Activated CD8-positive, alpha-beta T cell treated with anti-CD3 and anti-CD28 coated beads for 36 hours (primary cell): Measurements from ENCODE around the gene AJUBA. TPM values are rescaled to one million over a fixed set of nuclear protein-coding genes. Genes with fewer than 3 reads are reported as not detected.
"Not testable (repeated sequence)": the region's sequence is repeated elsewhere in the genome, so short reads cannot be mapped to it uniquely, and the experiment has no call there.

Source experiments
- ATAC-seq: fragments of 200-7000 bp; cut with Tn5 transposase; one replicate; pipeline ENCODE4 v1.10.0; 2021; ENCODE audit warnings: mild to moderate bottlenecking, moderate library complexity
- CTCF ChIA-PET: fragments of 350-600 bp; sonication (Branson Sonifier 250); formaldehyde crosslinking; loops from one replicate; lab custom pipeline; 2021; ENCODE audit warnings: antibody characterized with exemption; lab: Charles Lee
- POLR2A ChIA-PET: fragments of 350-600 bp; sonication (Branson Sonifier 250); formaldehyde crosslinking; loops from one replicate; lab custom pipeline; 2021; ENCODE audit warnings: antibody characterized with exemption; lab: Charles Lee
- DNase-seq: peaks from one replicate; pipeline ENCODE4 v3.0.0-alpha.2; 2020
- H3K27ac Mint-ChIP-seq: one replicate; pipeline ENCODE4 v1.8.0; 2021; ENCODE audit warnings: mild to moderate bottlenecking, mixed read lengths
- H3K27me3 Mint-ChIP-seq: one replicate; pipeline ENCODE4 v1.8.0; 2021; ENCODE audit warnings: mixed read lengths
- H3K36me3 Mint-ChIP-seq: one replicate; pipeline ENCODE4 v1.8.0; 2021; ENCODE audit warnings: low read depth, mixed read lengths
- H3K4me1 Mint-ChIP-seq: one replicate; pipeline ENCODE4 v1.8.0; 2021; ENCODE audit warnings: low read depth, mixed read lengths
- H3K4me3 Mint-ChIP-seq: one replicate; pipeline ENCODE4 v1.8.0; 2021; ENCODE audit warnings: mild to moderate bottlenecking, moderate library complexity, mixed read lengths
- H3K9me3 Mint-ChIP-seq: one replicate; pipeline ENCODE4 v1.8.0; 2021; ENCODE audit warnings: mixed read lengths
- intact Hi-C: fragments of 100-400 bp; cut with micrococcal nuclease; formaldehyde crosslinking; loops from one replicate; pipeline ENCODE4 v1.10.0; 2022
- total RNA-seq, 2 experiments: library from RNA; stranded (reverse); gene quantifications; one replicate each; pipeline ENCODE4 v1.2.3, GENCODE V29; 2021
- TF ChIP-seq, protein P1 (sequence below): fragments of 200-600 bp; IDR thresholded peaks from one replicate; pipeline ENCODE4 v1.8.0; 2022; ENCODE audit warnings: antibody characterized with exemption, mild to moderate bottlenecking

The AJUBA gene
- total RNA-seq, 2 experiments from 2014 or later, result 2.3 to 2.6 TPM

DNA sequence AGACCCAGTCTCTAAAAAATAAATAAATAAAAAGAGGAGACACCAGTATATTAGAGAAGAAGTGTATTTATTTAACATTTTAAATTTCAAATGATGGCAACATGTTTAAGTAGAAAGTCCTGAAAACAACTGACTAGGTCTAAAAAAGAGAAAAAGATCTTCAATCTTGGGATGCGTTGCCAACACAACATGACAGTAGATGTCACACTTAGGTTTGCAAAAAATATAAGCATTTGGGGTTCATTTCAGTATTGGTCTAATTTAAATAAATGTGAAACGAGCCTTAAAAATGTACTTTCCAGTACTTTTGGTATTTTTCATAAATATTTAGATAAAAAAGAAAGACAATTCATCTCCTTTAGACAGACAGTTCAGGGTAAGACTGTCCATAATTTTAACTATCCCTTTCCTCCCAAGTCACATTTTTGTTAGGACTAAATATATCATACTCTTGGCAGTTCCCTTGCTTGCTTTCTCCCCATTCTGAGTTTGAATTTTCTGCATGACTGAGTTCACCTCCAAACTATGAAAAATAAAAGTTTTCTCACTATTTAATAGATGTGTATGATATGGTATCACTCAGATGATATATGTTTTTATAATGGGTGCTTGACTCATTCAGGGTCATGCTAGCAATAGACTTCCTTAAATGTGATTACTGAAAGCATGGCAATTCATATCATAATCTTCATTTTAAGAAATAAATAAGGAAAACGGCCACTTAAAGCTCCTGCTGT is 23.3 kb upstream of the AJUBA start:
- Mint-ChIP-seq H3K4me1 (peaks cover 36% of the 10 kb centered on the region), H3K36me3 (no peaks in the 10 kb centered on the region)

DNA sequence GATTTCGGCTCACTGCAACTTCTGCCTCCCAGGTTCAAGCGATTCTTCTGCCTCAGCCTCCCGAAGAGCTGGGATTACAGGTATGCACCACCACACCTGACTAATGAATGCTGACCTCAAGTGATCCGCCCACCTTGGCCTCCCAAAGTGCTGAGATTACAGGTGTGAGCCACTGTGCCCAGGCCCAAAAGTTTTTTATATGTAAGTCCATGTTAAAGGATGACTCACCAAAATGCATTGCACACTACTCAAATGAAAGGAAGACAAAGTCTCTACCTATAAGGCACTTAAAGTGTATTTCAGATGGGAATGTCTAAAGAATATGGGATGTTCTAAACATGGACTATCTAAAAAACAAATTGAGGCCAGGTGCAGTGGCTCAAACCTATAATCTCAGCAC is 21.9 kb upstream of the AJUBA start:
- H3K9me3 Mint-ChIP-seq, H3K36me3 Mint-ChIP-seq, intact Hi-C loops, POLR2A ChIA-PET, ATAC-seq, H3K4me3 Mint-ChIP-seq, H3K27me3 Mint-ChIP-seq, DNase-seq, H3K27ac Mint-ChIP-seq: not testable (repeated sequence)
- CTCF ChIA-PET, result interaction anchor here (1.1 to 1.5 kb wide), 3 partner anchors 9 to 54 kb away, joined by 3 to 6 read pairs (median 6); no protein-coding TSS in a partner anchor
- peaks cover 32% of the 10 kb centered on the region for H3K4me1 Mint-ChIP-seq

More for the DNA sequence above, 23.3 kb upstream of the AJUBA start:
- TF ChIP-seq, protein P1, sequence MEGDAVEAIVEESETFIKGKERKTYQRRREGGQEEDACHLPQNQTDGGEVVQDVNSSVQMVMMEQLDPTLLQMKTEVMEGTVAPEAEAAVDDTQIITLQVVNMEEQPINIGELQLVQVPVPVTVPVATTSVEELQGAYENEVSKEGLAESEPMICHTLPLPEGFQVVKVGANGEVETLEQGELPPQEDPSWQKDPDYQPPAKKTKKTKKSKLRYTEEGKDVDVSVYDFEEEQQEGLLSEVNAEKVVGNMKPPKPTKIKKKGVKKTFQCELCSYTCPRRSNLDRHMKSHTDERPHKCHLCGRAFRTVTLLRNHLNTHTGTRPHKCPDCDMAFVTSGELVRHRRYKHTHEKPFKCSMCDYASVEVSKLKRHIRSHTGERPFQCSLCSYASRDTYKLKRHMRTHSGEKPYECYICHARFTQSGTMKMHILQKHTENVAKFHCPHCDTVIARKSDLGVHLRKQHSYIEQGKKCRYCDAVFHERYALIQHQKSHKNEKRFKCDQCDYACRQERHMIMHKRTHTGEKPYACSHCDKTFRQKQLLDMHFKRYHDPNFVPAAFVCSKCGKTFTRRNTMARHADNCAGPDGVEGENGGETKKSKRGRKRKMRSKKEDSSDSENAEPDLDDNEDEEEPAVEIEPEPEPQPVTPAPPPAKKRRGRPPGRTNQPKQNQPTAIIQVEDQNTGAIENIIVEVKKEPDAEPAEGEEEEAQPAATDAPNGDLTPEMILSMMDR, result no peak
- peak overlapping the region; percentile 91 for H3K4me3 Mint-ChIP-seq
- intact Hi-C loops, result loop anchor here (5.0 kb wide), 1 partner anchor 52 kb away; the partner anchor contains the start of gene CDH24
- ATAC-seq, result no peak
- no peaks in the 10 kb centered on the region for H3K9me3 Mint-ChIP-seq
- ChIA-PET POLR2A (interaction anchor here (0.6 to 2.8 kb wide), 22 partner anchors 9 to 442 kb away, joined by 3 to 32 read pairs (median 6); partner anchors contain the start of genes CDH24, HAUS4, PABPN1 and PRMT5), CTCF (interaction anchor here (0.8 to 4.1 kb wide), 24 partner anchors 10 to 114 kb away, joined by 3 to 65 read pairs (median 9); partner anchors contain the start of genes ACIN1, AJUBA, C14orf119 and CDH24)
- no peaks in the 10 kb centered on the region for H3K27me3 Mint-ChIP-seq
- peak overlapping the region; percentile 97 for H3K27ac Mint-ChIP-seq
- DNase-seq, result no peak

DNA sequence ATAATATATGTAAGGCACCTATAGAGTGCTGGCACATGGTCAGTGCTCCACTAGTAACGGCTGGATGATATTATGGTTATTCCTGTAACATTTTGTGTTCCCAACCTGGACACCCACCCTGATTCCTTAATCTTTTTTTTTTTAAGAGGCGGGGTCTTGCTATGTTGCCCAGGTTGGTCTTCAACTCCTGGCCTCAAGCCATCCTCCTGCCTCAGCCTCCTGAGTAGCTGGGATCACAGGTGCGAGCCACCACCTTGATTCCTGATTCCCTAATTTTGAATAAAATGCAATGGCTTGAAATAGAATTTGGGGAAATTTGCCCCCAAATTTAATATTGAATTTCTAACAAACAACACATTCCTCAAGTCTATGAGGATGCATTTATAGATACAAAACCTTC is 20.2 kb upstream of the AJUBA start:
- TF ChIP-seq, protein P1, result no peak
- intact Hi-C loops, result no loop called here

DNA sequence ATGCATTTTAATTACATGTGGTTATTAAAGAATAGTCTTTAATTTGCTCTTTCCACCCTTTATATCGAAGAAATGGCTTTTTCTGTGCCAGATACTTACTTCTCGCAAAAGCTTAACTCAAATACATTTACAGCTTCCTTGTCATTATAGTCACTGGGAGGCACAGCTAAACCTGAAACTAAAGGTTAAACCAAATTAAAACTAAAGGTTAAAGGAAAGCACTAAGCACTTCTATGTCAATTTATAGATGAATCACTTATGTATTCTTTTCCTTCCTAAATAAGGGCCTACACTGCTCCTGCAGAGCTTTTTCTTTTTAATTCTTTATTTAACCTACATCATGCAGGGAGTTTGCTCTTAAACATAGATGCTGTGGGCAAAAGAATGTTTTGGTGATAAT is 18.5 kb upstream of the AJUBA start:
- no peaks in the 10 kb centered on the region for H3K36me3 Mint-ChIP-seq
- TF ChIP-seq, protein P1, result no peak
- H3K9me3 Mint-ChIP-seq, result no peaks in the 10 kb centered on the region
- no peak overlapping the region for H3K4me3 Mint-ChIP-seq
- H3K27ac Mint-ChIP-seq, result no peak overlapping the region
- H3K27me3 Mint-ChIP-seq, result no peaks in the 10 kb centered on the region
- POLR2A ChIA-PET, result interaction anchor here (1.3 kb wide), 1 partner anchor 25 kb away, joined by 3 read pairs; no protein-coding TSS in a partner anchor
- CTCF ChIA-PET, result interaction anchor here (0.8 to 3.5 kb wide), 11 partner anchors 8 to 83 kb away, joined by 3 to 17 read pairs (median 4); partner anchors contain the start of gene CDH24
- intact Hi-C loops, result no loop called here
- DNase-seq (no peak), ATAC-seq (peak; percentile 47)
- peaks cover 10% of the 10 kb centered on the region for H3K4me1 Mint-ChIP-seq

More for the DNA sequence above, 20.2 kb upstream of the AJUBA start:
- DNase-seq, result no peak
- Mint-ChIP-seq H3K27ac (no peak overlapping the region), H3K4me1 (peaks cover 19% of the 10 kb centered on the region), H3K36me3 (no peaks in the 10 kb centered on the region), H3K4me3 (no peak overlapping the region), H3K27me3 (no peaks in the 10 kb centered on the region), H3K9me3 (no peaks in the 10 kb centered on the region)
- ChIA-PET POLR2A (no interaction called here), CTCF (interaction anchor here (0.7 to 3.5 kb wide), 2 partner anchors 16 to 66 kb away, joined by 3 to 16 read pairs; no protein-coding TSS in a partner anchor)
- no peak for ATAC-seq

DNA sequence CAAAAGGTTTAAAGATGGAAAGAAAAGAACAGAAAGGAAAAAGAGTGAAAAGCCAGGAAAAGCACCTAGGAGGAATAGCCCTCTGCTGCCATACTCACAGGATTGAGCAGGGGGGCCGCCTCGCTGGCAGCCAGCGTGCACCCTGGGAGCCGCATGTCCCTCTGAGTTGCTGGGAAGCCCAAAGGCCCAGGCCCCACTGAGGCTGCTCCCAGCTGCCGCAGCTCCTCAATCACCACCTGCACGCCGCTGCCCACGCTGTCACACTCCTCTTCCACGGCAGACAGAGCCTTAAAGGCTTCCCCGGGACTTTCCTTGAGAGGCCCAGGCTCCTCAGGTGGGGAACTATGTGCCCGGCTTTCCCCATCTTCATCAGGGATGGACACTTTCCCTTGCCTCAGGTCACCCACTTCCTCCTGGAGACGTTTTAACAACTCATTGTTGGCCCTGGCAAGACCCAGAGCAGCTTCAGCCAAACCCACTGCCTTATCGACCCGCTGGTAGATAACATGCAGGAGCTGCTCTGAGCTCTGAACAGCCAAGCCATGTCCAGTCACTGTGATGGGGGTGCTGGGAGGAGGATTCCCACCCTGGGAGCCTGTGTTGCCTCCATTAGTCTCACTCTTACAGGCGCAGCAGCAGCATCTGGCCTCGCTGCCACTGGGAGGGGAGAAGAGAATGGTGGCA is 16.1 kb upstream of the AJUBA start:
- TF ChIP-seq, protein P1, result no peak
- DNase-seq (no peak), ATAC-seq (no peak)
- H3K27me3 Mint-ChIP-seq, result no peaks in the 10 kb centered on the region
- H3K9me3 Mint-ChIP-seq, result no peaks in the 10 kb centered on the region
- intact Hi-C loops, result no loop called here
- no peak overlapping the region for H3K4me3 Mint-ChIP-seq
- ChIA-PET POLR2A (interaction anchor here (5.1 kb wide), 1 partner anchor 8 kb away, joined by 32 read pairs; no protein-coding TSS in a partner anchor), CTCF (interaction anchor here (0.9 to 2.9 kb wide), 4 partner anchors 9 to 69 kb away, joined by 3 to 12 read pairs (median 8); partner anchors contain the start of gene CDH24)
- H3K36me3 Mint-ChIP-seq, result no peaks in the 10 kb centered on the region
- peaks cover 7% of the 10 kb centered on the region for H3K4me1 Mint-ChIP-seq
- H3K27ac Mint-ChIP-seq, result no peak overlapping the region
